Cortex of kidney (tissue), 1 donor: ENCODE results near the gene SLC16A3.

Experiments used
- DNase-seq: peaks from one replicate; lab custom pipeline; 2025; lab: John Stamatoyannopoulos, UW

Gene SLC16A3

DNA sequence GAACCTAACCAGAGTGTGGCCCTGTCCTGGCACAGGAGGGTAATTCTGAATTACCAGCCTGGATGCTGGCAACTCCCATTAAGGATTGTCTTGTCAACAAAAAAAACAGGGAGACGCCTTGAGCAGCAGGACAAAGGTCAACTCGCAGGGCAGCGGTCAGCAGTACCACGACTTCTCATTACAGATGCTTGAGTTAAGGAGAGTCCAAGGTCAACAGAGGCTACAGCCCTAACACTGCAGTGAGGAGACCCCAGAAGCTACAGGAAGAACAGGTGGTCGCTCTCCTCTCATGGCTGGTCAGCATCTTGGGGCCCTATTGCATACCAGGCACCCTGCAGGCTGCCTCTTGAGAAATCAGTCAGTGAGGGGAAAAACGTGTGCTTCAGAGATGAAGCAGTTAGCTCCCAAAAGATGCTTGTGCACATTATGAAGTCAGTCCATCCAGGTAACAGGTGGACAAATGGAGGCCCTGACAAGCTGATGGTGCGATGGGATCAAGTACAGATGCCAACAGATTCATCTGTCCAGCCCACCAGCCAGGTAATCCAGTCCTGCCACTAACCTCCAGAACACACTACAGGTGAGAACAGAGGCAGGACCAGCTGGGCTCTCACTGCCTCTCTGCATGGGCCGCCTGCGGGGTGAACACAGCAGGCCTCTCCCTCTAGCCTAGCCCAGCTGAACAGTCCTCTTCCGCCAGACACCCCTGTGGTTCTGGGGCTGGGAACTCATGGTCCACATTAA, 40.5 kb downstream of the SLC16A3 start:
- no peak for DNase-seq

DNA sequence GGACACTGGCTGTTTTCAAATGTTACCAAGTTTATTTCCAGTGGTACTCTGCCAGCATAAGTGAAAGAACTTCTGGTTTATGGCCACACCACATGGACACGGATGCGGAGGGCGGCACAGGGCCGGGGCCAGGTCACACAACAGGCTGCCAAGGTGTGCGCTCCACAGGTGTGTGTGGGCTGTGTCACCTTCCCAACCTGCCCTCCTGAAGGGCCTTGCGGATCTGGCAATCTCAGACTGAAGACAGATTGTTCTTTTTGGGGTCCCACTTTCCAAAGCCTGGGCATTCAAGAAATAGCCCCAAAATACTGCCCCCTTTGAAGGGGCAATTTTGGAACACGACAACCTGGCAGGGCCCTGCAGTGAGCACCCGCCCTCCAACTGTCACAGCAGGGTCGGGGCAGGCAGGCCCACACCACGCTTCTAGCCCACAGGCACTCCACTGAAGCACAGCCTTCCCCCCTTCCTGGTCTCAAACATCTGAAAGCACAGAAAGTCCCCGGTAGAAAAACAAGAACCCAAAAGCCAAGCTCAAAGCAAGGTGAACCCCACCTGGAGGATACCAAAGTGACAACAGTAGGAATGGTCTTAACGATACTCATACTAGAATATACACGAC, 41.1 kb downstream of the SLC16A3 start:
- no peak for DNase-seq

DNA sequence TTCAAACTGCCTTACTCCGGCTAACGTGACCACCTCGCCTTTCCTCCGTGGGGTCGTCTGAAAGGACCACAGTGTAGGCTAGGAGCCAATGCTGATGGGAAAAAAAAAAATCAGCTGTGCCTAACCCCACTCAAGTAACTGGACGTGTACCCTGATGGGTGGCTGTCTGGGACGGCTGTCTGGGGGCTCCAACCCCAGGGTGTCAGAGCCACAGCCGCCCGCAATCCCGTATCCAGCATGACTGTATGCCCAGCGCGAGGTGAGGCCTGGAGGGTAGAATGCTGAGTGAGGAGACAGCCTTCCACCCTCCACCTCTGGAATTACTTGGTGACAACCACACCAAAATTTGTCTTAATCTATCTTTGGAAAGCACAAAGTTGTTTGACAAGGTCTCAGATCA, 41.8 kb downstream of the SLC16A3 start:
- no peak for DNase-seq

DNA sequence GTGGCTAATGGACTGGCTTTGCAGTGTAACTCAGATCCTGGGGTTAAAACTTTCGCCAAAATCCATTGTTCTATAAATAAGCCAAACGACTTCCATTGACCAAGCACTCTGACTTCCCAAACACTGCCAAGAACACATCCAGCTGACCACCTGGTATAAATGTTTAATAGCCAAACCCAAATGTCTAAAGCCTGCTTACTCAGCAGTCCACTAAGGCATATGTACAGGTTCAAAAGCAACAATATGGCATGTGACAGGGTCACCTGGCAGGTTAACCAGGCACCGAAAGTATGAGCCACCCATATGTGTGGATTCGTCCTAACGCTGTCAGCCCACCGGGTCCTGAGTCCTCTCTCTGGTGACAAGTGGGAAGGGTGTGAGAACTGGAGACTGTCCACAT, 42.6 kb downstream of the SLC16A3 start:
- DNase-seq = no peak

DNA sequence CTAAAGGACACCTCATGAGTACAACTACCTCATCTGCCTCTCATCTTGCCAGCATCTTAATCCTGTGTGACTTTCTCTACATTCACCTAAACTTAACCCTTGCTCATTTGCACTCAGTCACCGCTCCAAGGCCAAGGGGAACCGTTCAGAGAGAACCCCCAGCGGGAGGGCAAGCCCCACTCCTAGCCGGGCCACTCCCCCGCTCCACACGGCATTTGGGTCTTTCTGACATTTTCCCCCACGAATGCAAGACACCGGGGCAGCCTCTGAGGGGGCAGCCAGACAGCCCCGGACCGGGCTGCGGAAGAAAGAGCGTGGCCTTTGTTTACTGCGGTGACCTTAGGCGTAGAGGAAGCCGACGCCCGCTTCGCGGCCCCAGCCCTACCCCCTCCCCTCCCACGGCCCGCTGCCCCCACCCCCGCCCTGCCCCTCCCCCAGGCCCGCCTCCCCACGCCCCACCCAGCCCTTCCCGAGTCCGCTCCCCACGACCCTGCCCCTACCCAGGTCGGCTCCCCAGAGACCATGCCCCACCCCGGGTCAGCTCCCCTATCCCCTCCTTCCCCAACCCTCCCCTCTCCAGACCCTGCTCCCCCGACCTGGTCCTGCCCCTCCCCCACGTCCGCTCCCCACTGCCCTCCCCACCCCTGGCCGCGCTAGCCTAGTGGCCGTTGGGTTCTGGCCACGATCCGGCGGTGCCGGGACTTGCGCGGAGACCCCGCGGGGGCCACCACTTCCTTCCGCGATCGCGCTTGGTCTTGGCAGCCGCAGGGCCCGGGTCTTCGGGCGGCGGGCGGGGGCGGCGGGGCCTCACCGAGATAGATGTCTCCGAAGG, 43.9 kb downstream of the SLC16A3 start:
- DNase-seq = no peak

DNA sequence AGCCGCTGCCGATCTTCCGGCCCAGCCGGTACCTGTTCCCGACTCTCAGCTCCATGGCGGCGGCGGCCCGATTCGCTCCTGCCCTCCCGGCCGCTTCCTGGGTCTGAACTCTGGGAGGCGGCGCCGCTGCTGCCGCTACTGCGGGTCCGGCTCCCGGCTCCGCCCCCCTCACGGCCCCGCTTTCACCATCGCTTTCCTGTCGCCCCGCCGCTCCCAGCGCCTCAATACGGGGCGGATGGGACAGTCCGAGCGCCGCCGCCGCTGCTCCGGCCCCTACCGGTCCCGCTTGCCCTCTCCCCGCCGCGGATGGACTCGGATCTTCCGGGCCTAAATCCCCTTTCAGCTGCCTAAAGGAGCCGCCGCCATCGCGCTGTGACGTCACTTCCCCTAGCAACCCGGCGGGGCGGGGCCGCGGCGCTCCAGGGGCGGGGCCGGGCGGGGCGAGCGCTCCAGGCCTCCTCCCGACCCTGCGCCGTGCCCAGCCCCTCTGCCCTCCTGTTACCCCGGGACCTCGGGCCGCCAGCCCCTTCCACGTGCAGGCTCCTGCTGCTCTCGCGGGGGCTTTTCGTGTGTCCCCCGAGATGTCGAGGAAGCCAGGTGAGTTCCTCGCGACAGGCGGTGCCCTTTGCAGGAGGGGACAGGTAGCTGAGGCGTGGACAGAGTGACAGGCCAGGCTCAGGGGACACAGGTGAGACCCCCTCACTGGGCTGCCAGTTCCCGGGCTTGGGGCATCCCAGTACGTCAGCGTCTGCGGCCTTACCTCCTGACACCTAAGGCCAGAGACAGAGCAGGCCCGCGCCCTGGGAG, 44.7 kb downstream of the SLC16A3 start, which contains the start of gene CSNK1D:
TSS of gene CSNK1D (minus strand) at position 374 of the 807 bp plus-strand sequence. CDS start at position 55, 319 bp downstream.
- no peak for DNase-seq

DNA sequence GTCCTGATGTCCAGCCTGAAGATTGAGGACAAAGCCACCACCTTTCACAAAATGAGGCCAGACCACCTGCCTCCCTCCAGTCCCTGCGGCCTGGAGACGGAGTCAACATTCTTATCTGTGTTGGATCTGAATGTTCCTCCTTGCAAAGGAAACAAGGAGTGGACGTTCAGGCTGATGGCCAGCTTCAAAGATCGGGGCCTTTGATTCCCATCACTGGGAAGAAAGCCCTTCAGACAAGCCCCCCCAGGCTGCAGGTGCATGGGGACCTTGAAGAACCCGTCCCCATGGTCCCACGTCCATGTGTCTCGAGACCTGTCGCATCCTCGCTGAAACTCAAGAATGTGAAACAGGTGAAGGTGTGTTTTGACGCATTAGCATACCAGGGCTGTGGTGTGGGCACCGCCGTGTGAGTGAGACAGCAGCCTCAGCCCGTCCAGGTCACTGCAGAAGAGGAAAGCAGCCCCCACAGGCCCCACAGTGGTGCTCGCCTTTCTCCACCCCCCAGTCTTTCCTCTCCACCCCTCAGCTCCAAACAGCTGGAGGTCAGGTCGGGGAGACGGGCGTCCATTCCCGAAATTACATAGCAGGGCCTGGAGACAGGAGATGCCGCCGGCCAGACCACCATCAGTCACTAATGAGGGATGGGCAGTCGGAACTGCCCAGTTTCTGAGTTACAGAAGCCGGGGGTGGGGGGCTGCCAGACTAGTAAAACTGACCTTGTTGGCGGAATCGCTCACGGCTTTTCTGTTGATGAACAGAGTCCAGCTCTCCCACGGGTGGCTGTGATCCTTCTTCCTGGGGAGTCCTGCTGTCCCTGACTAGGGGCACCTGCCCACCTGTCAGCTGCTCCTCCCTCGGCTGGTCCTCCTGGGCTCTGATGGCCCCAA, 45.5 kb downstream of the SLC16A3 start:
- no peak for DNase-seq

DNA sequence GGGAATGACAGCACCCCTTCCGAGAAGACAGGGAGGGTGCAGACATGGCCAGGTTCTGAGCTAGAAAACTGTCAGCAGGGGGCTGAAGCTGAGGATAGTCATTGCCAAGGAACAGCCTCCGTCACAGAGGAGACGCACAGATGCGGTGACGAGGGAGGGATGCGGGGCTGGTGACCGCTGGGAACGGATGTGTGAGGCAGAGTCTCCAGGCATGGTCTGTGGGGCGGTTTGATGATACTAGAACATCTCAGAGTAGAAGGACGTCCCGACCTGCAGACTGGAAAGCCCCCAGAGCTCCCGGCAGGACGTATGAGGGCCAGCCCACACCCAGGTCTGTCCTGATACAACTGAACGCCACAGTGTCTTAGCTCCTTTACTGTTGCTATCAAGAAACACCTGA, 46.5 kb downstream of the SLC16A3 start:
- DNase-seq = no peak

DNA sequence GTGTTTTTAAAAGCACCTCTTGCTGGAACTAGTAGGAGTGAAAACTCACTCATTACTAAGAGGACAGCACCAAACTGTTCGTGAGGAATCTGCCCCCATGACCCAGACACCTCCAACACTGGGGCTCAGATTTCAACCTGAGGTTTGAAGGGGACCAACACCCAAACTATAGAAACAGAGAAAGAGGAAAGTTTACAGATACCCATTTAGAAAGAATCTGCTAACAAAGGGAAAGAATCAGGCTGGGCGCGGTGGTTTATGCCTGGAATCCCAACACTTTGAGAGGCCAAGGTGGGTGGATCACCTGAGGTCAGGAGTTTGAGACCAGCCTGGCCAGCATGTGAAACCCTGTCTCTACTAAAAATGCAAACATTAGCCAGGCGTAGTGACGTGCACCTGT, 48.1 kb downstream of the SLC16A3 start:
- no peak for DNase-seq

DNA sequence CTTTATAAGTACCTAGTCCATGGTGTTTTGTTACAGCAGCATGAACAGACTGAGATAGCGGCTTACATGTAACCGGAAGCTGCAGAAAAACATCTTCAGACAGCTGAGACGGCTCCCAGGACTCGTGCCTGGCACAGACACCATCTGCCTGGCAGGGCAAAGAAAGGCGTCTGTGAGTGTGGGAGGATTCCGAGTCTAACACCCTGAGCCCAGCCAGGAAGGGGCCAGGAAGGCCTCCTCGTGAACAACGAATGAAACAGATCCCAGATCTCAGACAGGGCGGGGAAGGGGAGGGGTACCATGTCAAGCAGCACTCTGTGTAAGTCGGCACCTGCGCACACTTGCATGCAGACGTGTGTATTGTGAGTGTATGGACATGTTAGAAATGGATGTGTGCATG, 49.0 kb downstream of the SLC16A3 start:
- DNase-seq = no peak

DNA sequence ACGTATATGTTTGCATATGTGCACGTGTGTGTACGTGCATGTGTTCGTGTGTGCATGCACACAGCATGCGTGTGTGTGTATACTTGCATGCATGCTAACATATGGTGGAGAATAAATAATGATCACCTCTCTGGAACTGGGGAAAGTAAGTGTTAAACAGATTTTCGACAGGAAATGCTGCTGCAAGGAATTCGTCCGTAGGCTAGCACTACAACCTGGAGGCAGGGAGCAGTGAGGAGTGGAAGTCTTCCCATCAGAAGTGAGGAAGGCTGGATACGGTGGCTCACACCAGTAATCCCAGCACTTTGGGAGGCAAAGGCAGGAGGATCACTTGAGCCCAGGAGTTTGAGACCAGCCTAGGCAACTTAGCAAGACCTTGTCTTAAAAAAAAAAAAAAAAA, 49.5 kb downstream of the SLC16A3 start:
- no peak for DNase-seq

DNA sequence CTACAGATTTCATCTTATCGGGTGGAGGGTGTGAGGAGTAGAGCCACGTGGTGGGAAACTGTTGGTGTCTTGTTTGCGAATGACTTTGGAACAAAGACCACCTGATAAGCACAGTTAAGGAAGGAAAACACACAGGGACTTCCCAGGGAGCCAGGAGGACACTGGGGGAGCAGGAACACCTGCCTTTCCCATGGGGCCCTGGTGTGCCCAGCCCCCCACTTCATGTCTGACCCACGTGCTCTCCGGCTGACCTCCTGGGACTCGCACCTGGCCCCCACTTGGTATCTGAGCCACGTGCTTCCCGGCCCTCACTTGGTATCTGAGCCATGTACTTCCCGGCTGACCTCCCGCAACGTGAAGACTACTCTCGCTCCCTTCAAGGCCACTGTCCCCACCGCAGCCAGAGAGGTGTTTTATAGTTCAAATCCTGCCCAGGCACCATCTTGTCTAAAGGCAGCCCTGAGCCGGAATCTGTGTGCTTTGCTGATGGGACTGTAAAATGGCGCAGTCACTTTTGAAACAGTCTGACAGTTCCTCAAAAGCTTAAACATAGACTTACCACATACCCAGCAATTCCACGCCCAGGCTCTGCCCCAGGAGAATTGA, 50.0 kb downstream of the SLC16A3 start:
- DNase-seq = no peak

DNA sequence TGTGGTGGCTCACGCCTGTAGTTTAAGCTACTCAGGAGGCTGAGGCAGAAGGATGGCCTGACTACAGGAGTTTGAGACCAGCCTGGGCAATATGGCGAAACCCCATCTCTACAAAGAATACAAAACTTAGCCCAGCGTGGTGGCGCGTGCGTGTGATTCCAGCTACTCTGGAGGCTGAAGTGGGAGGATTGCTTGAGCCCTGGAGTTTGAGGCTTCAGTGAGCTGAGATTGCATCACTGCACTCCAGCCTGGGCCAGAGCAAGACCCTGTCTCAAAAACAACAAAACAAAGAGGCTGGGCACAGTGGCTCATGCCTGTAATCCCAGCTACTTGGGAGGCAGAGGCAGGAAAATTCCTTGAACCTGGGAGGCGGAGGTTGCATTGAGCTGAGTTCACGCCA, 51.7 kb downstream of the SLC16A3 start:
- no peak for DNase-seq

DNA sequence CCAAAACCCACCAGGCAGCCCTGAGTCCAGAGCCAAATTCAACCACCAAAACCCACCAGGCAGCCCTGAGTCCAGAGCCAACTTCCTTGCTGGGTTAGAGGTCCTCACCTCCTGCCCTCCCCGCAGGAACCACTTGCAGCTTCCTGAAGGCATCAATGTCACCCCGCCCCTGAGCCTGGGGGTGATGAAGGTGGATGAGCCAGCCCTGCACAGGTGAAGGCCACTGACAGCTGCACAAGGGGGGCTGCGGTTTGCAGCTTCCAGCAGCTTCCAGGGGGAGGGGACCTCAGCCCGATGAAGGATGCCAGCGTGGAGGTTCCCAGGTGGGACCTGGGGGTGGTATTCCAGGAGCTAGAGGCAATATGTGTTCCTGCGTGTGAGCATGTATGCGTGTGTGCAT, 52.2 kb downstream of the SLC16A3 start:
- no peak for DNase-seq

DNA sequence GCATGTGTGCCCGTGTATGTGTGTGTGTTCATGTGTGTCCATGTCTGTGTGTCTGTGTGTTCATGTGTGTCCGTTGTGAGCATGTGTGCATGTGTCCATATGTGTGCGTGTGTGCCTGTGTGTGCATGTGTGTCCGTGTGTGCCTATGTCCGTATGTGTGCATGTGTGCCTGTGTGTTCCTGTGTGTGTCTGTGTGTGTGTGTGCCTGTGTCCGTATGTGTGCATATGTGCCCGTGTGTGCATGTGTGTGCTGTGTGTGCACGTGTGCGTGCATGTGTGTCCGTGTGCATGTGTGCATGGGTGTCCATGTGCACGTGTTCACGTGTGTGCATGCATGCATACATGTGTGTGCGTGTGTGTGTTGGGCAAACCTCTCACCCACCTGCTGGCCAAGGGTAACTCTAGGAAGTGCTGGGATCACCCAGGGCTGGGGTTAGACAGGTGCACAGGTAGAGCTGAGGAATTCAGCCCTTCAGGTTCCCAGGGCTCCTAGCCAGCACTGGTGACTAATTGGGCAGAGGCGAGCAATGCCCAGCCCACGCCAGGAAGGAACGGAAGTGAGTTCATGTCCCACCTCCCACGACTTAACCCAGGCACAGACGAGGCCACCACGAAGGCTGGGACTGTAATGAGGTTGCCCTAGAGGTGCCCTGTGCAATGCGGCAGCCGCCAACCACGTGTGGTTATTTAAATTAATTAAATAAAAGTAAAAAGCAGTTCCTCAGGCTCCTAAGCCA, 52.8 kb downstream of the SLC16A3 start:
- no peak for DNase-seq

DNA sequence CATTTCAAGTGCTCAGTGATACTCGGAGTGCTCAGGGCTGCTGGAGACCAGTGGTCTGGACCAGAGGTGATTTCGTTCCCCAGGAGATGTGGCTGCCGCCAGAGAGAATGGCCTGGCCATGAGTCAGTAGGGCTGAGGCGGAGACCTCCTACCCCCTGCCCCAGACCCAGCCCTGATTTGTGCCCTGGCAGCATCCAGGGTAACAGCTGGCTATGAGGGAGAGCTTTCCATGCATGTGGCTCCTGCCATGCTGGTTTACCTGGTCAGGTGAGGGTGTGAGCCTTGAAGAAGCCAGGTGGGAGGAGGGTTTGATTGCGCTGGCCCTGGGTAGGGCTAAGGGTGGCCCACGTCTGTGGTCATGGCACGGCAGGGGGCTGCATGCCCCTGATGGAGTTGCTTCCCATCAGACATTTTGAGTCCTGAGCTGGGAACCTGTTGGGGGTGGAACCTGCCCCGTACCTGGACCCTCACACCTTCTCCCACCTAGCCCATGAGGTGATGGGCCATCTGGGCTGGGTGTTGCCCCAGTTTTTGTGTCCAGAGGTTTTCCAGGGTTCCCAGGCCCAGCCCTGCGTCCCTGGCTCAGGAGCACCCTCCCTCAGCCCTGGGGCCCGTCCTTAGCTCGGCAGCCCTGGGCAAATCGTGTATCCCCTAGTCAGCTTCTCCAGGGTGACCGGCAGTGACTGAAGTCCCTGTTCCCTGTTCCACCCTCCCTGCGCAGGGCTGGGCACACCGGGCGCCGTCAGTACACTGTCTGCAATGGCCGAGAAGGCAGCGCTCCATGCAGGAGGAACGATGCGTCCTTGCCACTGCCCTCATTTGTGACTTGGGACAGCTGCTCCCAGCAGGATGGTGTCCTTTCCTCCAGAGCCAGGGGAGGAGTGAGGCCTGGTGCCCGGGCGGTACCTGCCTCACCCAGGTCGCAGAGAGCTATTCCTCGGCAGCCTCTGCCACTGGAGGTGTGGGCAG, 53.7 kb downstream of the SLC16A3 start:
- DNase-seq = no peak

DNA sequence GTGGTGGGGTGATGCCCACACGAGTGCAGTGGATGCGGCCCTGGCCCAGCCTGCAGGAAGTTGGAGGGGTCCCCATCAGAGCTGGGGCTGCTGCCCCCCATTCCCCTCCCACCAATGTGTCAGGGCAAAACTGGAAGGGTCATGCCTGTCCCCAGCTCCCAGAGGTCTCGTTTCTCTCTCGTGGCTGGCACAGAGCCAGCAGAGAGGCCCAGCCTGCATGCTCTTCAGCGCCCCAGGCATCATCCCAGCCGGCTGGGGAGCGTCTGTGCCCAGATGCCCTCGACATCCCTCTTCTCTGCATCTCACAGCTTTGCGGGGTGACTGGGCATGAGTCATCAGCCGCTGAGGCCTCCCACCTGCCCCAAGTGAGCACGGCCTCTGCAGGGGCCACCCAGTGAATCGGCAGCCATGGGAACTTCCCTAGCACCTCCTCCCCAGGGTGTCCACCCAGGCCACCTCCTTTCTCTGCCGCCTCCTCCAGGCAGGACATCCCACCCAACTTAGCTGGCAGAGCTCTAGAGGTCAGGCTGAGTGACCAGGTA, 54.4 kb downstream of the SLC16A3 start:
- DNase-seq = no peak

DNA sequence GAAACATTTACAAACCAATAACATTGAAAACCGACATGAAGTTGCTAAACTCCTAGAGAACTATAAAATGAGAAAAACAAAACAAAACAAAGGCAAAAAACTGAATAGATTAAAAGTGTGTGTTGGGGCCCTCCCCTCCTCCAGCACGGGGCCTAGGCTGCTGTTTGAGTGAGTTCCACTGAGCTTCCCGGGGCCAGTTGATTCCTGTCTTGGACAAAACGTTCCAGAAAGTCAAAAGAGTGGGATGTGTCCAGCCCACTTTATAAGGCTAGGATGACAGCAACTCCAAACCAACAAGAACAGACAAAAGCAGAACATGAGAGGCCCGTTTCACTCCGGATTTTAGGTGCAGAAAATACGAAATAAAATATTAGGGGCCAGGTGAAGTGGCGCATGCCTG, 56.3 kb downstream of the SLC16A3 start:
- no peak for DNase-seq
